ENCODE results near the gene CCPG1. TPM values are rescaled to one million over a fixed set of nuclear protein-coding genes. Genes with fewer than 3 reads are reported as not detected.

Gene CCPG1
- total RNA-seq, 4 donors from 2014 or later, result 50.1 to 79.7 (median 68.3) TPM

- Histone ChIP-seq H3K4me3 (no peak overlapping the region), H3K36me3 (no peaks in the 10 kb centered on the region), H3K9me3 (no peaks in the 10 kb centered on the region), H3K27me3 (no peaks in the 10 kb centered on the region), H3K4me1 (no peaks in the 10 kb centered on the region), H3K27ac (no peak overlapping the region)
- intact Hi-C loops (cut with DNase I; ENCODE audit: low total_unique reads), result no loop called here
- DNase-seq, result no peak
- no peak for TF ChIP-seq CTCF (IDR thresholded peaks at IDR 0.05)
- TF ChIP-seq POLR2A (IDR thresholded peaks at IDR 0.05), result no peak
These were observed 59.8 kb downstream of the CCPG1 start for GRCh38 chr15:55348281-55348778.

- Histone ChIP-seq H3K4me3 (no peak overlapping the region), H3K9me3 (no peaks in the 10 kb centered on the region), H3K4me1 (no peaks in the 10 kb centered on the region), H3K27ac (no peak overlapping the region), H3K36me3 (no peaks in the 10 kb centered on the region), H3K27me3 (no peaks in the 10 kb centered on the region)
- no peak for TF ChIP-seq POLR2A (IDR thresholded peaks at IDR 0.05)
- TF ChIP-seq CTCF (IDR thresholded peaks at IDR 0.05), result no peak
- DNase-seq, result no peak
- intact Hi-C loops (cut with DNase I; ENCODE audit: low total_unique reads), result no loop called here
These were observed 64.0 kb downstream of the CCPG1 start for GRCh38 chr15:55344206-55344605.

GRCh38 chr15:55343168-55343567, 65.0 kb downstream of the CCPG1 start:
- intact Hi-C loops (cut with DNase I; ENCODE audit: low total_unique reads), result no loop called here
- Histone ChIP-seq H3K4me3 (no peak overlapping the region), H3K9me3 (no peaks in the 10 kb centered on the region), H3K27ac (no peak overlapping the region), H3K27me3 (no peaks in the 10 kb centered on the region), H3K4me1 (no peaks in the 10 kb centered on the region), H3K36me3 (no peaks in the 10 kb centered on the region)
- no peak for TF ChIP-seq POLR2A (IDR thresholded peaks at IDR 0.05)
- no peak for TF ChIP-seq CTCF (IDR thresholded peaks at IDR 0.05)
- no peak for DNase-seq

GRCh38 chr15:55337160-55337559, 71.0 kb downstream of the CCPG1 start:
- H3K36me3 ChIP-seq, result no peaks in the 10 kb centered on the region
- no peak overlapping the region for H3K27ac ChIP-seq
- no peaks in the 10 kb centered on the region for H3K9me3 ChIP-seq
- no peak for DNase-seq
- no peaks in the 10 kb centered on the region for H3K27me3 ChIP-seq
- H3K4me1 ChIP-seq, result no peaks in the 10 kb centered on the region
- H3K4me3 ChIP-seq, result no peak overlapping the region
- intact Hi-C loops (cut with DNase I; ENCODE audit: low total_unique reads), result no loop called here
- no peak for TF ChIP-seq CTCF (IDR thresholded peaks at IDR 0.05)
- no peak for TF ChIP-seq POLR2A (IDR thresholded peaks at IDR 0.05)

- H3K27ac ChIP-seq, result no peak overlapping the region
- DNase-seq, result no peak
- TF ChIP-seq POLR2A (IDR thresholded peaks at IDR 0.05), result no peak
- TF ChIP-seq CTCF (IDR thresholded peaks at IDR 0.05), result no peak
- H3K27me3 ChIP-seq, result no peaks in the 10 kb centered on the region
- no peak overlapping the region for H3K4me3 ChIP-seq
- H3K9me3 ChIP-seq, result no peaks in the 10 kb centered on the region
- H3K36me3 ChIP-seq, result no peaks in the 10 kb centered on the region
- no peaks in the 10 kb centered on the region for H3K4me1 ChIP-seq
- intact Hi-C loops (cut with DNase I; ENCODE audit: low total_unique reads), result no loop called here
These were observed 73.2 kb downstream of the CCPG1 start for GRCh38 chr15:55334997-55335396.

All from uterus (tissue), 4 donors.